ENCODE measurements around the gene IQSEC1. TPM values are rescaled to one million over a fixed set of nuclear protein-coding genes. Genes with fewer than 3 reads are reported as not detected.

IQSEC1 gene
- polyA plus RNA-seq, 3 donors = 17.7 to 61.7 (median 30.3) TPM

DNA sequence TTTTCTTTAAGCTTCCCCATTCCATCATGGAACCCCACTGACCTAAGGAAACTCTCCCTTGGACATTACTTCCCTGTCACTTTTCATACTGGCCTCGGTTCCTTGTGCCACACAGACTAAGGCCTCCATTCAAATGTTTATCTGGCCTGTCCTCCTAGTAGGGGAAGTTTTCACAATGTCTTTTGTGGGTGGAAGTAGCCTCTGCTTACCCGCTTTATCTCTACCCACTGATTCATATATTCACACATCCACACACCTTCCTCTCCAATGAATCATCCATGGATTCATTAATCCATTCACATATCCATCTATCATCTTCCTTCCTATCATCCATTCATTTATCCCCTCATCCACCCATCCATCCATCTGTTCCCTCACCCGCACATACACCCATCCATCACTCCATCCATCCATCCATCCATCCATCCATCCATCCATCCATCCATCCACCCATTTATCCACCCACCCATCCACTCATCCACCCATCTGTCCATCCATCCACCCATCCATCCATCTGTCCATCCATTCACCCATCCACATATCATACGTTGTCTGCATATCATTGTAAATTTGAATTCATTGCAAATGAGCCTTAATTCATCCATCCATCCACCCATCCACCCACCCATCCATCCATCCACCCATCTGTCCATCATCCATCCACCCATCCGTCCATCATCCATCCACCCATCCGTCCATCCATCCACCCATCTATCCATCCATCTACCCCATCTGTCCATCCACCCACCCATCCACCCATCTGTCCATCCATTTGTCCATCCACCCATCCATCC is 49.1 kb downstream of the IQSEC1 start:
- Histone ChIP-seq H3K27ac (ENCODE audit: low read depth in 1 of 2, low read length in 2 of 2) (no peak overlapping the region), H4K20me1 (ENCODE audit: insufficient read depth, low read length) (no peaks in the 10 kb centered on the region), H3K4me2 (replicated peaks; ENCODE audit: extremely low read depth, low read length, poor library complexity, severe bottlenecking) (no peak overlapping the region), H2AFZ (ENCODE audit: insufficient read depth, low read depth, low read length, poor library complexity, severe bottlenecking) (no peak overlapping the region), H3K4me3 (replicated peaks in 1 of 3; ENCODE audit: low read depth in 2 of 3, low read length in 3 of 3) (no peak overlapping the region), H3K27me3 (ENCODE audit: control insufficient read depth in 2 of 2, insufficient read depth in 2 of 2, low read length in 2 of 2) (no peaks in the 10 kb centered on the region), H3K4me1 (ENCODE audit: control insufficient read depth in 1 of 2, insufficient read depth in 2 of 2, low read length in 2 of 2) (peaks cover 5 to 18% of the 10 kb centered on the region in 2 donors), H3K36me3 (replicated peaks in 1 of 2; ENCODE audit: control insufficient read depth in 1 of 2, insufficient read depth in 2 of 2, low read length in 2 of 2) (no peaks in the 10 kb centered on the region), H3K9me3 (replicated peaks in 1 of 2; ENCODE audit: control insufficient read depth in 1 of 2, insufficient read depth in 1 of 2, low read length in 2 of 2) (no peaks in the 10 kb centered on the region), H3K9ac (ENCODE audit: insufficient read depth, low read length, poor library complexity, severe bottlenecking) (no peak overlapping the region), H3K79me2 (ENCODE audit: insufficient read depth, low read length) (no peaks in the 10 kb centered on the region)
- Mint-ChIP-seq H3K9me3 (peaks cover 0 to 3% (median 0%) of the 10 kb centered on the region in 7 donors), H3K4me3 (no peak overlapping the region), H3K27me3 (ENCODE audit: low read depth in 3 of 3) (peaks cover 2 to 18% (median 7%) of the 10 kb centered on the region in 3 donors), H3K4me1 (peaks cover 22% of the 10 kb centered on the region), H3K27ac (peak overlapping the region in 4 of 7 donors; percentile 25 to 77 (median 64)), H3K36me3 (peaks cover 0 to 1% of the 10 kb centered on the region in 2 donors)
- 97% methylated on average over 3 of the region's 6 CpGs for WGBS (ENCODE audit: insufficient coverage)
- intact Hi-C loops (cut with micrococcal nuclease) = no loop called here
- TF ChIP-seq, protein P1, sequence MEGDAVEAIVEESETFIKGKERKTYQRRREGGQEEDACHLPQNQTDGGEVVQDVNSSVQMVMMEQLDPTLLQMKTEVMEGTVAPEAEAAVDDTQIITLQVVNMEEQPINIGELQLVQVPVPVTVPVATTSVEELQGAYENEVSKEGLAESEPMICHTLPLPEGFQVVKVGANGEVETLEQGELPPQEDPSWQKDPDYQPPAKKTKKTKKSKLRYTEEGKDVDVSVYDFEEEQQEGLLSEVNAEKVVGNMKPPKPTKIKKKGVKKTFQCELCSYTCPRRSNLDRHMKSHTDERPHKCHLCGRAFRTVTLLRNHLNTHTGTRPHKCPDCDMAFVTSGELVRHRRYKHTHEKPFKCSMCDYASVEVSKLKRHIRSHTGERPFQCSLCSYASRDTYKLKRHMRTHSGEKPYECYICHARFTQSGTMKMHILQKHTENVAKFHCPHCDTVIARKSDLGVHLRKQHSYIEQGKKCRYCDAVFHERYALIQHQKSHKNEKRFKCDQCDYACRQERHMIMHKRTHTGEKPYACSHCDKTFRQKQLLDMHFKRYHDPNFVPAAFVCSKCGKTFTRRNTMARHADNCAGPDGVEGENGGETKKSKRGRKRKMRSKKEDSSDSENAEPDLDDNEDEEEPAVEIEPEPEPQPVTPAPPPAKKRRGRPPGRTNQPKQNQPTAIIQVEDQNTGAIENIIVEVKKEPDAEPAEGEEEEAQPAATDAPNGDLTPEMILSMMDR (IDR thresholded peaks at IDR 0.05) = no peak
- DNase-seq = no peak

DNA sequence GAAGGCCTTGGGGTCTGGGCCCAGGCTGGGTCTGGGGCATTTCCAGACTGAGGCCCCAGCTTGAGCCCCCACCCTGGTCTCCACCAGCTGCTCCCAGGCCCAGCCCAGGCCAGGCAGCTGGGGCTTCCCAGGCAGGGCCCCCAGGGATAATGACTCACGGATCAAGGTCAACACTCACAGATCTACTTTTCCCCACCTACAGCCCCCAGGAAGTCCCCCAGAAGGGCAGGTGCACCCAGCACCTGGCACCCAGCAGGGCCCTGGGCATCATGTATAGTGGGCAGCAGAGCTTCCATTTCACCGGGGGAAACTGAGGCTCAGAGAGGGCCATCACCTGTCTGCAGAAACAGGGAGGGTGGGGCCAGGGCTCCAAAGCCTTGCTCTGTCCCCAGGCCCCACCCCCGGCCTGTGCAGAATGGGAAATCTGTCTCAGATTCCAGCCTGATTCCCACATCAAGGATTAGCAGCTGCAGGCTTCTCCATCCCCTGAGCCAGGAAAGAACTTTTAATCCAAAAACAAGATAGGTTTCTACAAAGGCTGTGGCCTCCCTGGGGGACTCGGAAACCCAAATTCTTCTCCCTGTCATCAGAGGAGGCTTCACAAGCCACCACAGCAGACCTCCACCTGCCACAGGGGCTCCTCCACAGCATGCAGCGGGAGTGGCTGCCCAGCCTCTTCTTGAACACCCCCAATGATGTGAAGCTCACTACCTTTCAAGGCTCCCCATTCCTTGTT is 49.8 kb downstream of the IQSEC1 start:
- Mint-ChIP-seq H3K27ac (no peak overlapping the region), H3K4me3 (no peak overlapping the region), H3K27me3 (ENCODE audit: low read depth in 3 of 3) (peaks cover 2 to 17% (median 7%) of the 10 kb centered on the region in 3 donors), H3K4me1 (peaks cover 23% of the 10 kb centered on the region), H3K36me3 (peaks cover 0 to 1% of the 10 kb centered on the region in 2 donors), H3K9me3 (peaks cover 0 to 3% (median 0%) of the 10 kb centered on the region in 7 donors)
- Histone ChIP-seq H2AFZ (ENCODE audit: insufficient read depth, low read depth, low read length, poor library complexity, severe bottlenecking) (no peak overlapping the region), H3K4me2 (replicated peaks; ENCODE audit: extremely low read depth, low read length, poor library complexity, severe bottlenecking) (no peak overlapping the region), H3K4me3 (replicated peaks in 1 of 3; ENCODE audit: low read depth in 2 of 3, low read length in 3 of 3) (no peak overlapping the region), H3K27me3 (ENCODE audit: control insufficient read depth in 2 of 2, insufficient read depth in 2 of 2, low read length in 2 of 2) (no peaks in the 10 kb centered on the region), H3K9ac (ENCODE audit: insufficient read depth, low read length, poor library complexity, severe bottlenecking) (no peak overlapping the region), H3K36me3 (replicated peaks in 1 of 2; ENCODE audit: control insufficient read depth in 1 of 2, insufficient read depth in 2 of 2, low read length in 2 of 2) (no peaks in the 10 kb centered on the region), H3K9me3 (replicated peaks in 1 of 2; ENCODE audit: control insufficient read depth in 1 of 2, insufficient read depth in 1 of 2, low read length in 2 of 2) (no peaks in the 10 kb centered on the region), H4K20me1 (ENCODE audit: insufficient read depth, low read length) (no peaks in the 10 kb centered on the region), H3K27ac (ENCODE audit: low read depth in 1 of 2, low read length in 2 of 2) (no peak overlapping the region), H3K4me1 (ENCODE audit: control insufficient read depth in 1 of 2, insufficient read depth in 2 of 2, low read length in 2 of 2) (peaks cover 10 to 21% of the 10 kb centered on the region in 2 donors), H3K79me2 (ENCODE audit: insufficient read depth, low read length) (no peaks in the 10 kb centered on the region)
- TF ChIP-seq, protein P1 (IDR thresholded peaks at IDR 0.05) = no peak
- 100% methylated on average over 4 of the region's 5 CpGs for WGBS (ENCODE audit: insufficient coverage)
- intact Hi-C loops (cut with micrococcal nuclease) = no loop called here
- DNase-seq = no peak
